Measurements from ENCODE around the gene RBP5.

Gene RBP5, protein sequence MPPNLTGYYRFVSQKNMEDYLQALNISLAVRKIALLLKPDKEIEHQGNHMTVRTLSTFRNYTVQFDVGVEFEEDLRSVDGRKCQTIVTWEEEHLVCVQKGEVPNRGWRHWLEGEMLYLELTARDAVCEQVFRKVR

DNA sequence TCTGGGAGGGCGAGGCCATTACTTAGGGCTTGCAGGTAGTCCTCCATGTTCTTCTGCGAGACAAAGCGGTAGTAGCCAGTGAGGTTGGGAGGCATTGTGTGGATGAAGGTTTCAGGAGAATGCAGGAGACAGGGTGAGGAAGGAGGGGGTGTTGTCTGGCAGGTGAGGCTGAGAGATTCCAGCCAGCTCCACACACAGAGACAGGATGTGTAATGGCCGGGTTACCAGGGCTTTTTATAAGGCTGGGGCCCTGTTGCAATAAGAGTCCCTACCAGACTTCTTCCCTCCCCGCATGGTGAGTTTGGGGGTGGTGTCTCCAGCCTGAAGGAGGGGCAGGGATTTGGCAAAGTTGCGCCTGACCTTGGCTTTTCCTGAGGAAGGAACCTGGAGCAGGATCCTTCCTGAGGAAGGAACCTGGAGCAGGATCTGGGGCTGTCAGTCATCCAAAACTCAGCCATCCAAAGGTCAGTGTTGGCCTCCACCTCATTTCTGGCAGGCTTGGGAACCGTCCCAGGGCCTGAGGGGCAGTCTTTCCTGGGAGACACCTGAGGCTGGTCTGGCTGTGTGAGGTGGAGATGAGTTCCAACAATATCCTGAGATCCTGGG, at the start of gene RBP5:
Gene RBP5, minus strand, starts transcription at position 209 of the 606 bp plus-strand sequence. Its CDS starts 114 bp downstream, at position 95.
- no peak for FAIRE-seq

DNA sequence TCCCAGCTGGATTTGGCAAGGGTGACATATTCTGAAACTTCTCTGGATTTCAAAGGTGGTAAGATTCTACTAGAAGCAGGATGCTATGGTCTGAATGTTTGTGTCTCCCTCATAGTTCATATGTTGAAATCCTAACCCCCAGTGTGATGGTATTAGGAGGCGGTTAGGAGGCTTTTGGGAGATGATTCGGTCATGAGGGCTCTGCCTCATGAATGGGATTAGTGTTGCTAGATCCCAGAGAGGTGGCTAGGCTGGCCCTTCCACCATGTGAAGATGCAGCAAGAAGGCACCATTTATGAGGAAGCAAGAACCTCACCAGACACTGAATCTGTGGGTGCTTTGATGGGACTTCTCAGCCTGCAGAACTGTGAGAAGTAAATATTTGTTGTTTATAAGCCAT, 49.8 kb upstream of the RBP5 start:
- FAIRE-seq, result no peak

DNA sequence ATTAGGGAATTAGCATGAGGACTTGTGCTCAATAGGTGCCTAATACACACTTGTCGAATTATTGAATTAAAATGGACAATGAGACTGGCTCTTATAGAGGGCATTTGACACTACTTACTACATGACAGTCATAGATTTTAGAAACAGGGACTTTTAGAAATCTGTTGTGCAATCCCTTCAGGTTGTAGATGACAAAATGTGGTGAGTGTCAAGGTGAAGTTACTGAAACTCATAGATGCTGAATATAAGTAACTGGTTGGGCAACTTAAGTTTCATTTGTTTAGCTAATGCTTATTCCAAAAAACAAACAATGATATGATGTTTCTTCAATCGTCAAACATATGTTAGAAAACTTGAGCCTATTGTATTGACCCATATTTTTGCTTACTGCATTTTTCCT, 47.9 kb upstream of the RBP5 start:
- no peak for FAIRE-seq

DNA sequence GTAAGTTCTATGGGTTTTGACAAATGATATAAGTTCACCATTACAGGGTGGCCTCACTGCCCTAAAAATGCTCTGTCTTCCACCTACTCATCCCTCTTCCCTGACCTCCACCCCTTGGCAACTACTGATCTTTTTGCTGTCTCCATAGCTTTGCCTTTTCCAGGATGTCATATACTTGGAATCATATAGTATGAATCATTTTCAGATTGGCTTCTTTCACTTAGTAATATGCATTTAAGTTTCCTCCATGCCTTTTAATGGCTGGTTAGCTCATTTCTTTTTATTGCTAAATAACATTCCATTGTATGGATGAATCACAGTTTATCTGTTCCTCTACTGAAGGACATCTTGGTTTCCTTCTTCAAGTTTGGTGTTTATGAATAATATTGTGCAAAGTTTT, 46.8 kb upstream of the RBP5 start:
- FAIRE-seq, result no peak

GRCh38 chr12:7171854-7172253, 43.2 kb upstream of the RBP5 start:
- FAIRE-seq, result no peak

DNA sequence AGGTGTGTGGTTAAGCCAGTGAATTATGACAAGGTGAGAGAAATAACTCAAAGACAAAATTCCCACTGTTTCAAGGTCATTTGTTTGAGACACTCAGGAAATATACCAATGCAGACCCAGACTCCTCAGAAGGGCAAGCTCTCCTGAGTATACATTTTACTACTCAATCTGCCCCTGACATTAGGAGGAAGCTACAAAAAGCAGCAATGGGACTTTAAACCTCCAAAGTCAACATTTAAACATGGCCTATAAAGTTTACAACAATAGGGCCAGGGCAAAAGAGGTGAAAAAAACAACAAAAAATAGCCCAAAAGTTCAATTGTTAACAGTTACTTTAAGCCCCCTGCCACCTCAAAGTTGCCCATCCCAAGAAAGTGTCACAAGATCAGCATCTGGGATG, 41.3 kb upstream of the RBP5 start:
- FAIRE-seq, result no peak

DNA sequence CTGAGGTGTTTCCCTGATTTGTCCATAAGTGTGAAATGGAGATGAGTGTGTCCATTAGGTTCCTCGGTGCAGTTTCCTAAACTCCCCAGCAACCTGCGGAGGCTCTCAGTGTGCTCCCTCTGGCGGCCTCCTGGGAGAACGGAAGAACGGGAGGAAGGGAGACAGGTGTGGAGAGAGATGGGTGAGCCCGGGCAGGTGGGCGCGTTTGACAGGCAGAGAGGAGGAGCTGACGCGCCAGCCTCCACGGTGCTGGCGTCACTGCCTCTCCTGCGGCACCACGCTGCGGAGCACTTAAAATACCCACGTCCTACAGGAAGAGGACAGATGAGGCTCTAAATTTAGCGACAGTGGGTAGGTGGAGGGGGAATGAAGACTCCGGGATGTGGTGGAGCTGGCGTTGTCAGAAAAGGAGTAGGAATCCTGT, 34.0 kb upstream of the RBP5 start:
- no peak for FAIRE-seq

DNA sequence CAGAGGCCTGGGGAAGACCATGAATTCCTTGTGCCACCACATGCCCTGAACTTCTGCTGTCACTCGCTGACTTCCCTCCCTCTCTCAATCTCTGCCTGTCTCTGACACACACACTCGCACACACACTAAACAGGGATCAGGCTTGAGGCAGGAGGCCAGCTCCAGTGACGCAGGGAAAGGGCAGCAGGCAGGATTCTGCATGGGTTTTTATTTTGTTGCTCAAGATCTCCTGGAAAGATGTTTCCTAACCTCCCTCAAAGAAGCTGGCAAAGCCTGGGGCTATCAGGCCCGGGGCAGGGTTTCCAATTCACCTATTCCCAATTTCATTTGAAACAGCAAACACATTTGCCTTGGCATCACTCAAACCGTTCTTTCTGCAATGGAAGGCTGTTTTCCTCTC, 33.1 kb upstream of the RBP5 start:
- FAIRE-seq, result no peak

DNA sequence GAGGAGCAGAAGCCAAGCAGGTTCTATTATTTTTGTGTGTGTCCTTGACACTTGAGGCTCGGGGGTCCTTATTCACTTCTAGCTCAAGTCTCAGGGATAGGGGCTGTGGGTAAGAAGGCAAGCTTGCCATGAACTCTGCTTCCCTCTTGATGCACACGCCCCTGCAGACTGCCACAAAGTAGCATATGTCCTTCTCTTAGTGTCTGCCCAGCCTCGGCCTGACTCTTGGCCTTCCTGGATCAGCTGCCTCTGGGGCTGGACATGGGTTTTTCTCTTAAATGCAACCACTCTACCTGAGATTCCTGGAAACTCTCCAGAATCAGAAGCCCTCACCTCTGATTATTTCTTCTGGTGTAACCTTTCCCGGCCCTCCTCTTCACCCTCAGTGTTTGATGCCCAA, 32.6 kb upstream of the RBP5 start:
- FAIRE-seq, result no peak

DNA sequence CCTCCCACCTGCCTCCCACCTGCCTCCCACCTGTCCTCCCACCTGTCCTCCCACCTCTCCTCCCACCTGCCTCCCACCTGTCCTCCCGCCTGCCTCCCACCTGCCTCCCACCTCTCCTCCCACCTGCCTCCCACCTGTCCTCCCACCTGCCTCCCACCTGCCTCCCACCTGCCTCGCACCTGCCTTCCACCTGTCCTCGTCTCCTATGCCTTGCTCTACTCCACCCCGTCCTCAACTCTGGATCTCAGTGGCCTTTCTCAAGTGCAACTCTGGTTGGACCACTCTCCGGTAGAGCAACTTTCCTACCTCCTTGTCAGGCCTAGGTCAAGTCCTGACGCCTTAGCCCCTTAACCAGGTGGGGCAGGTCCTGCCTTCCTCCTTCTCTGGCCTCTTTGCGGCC, 31.5 kb upstream of the RBP5 start:
- FAIRE-seq, result no peak

DNA sequence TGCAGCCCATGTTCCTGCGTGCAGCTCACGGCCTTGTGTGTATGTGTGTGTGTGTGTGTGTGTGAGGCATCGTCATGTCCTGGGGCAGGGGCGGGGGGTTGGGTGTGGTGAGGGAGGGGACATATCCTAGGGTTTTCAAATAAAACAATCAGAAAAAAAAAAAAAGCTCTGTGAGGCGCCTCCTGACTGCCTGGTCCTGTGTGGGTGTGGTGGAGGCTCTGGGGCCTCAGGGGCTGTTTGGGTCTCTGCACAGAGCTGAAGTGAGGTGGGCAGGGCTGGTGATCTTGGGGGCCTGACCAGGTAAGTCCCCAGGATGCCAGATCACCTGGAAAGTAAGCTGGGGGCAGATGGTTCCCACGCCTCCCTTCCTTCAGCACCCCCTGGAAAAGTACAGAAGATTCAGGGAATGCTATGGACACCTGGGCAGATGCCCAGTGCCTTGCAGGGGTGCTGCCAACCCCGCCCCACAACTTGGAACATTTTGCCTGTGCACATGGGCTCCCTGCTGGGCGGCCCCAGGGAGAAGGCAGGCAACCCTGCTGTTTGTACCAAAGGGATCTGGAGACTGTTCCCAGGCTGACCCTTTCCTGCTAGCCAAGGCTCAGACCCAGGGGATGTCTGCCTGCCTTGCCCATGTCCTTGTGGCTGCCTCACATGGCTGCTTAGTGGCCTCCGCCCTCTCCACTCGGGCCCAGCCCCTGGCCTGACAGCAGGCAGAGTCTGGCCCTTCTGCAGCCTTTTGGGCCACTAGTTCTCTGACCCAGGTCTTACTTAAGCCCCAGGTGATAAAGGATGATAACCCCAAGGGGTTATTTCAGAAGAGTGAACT, 30.3 kb upstream of the RBP5 start:
- FAIRE-seq, result no peak

DNA sequence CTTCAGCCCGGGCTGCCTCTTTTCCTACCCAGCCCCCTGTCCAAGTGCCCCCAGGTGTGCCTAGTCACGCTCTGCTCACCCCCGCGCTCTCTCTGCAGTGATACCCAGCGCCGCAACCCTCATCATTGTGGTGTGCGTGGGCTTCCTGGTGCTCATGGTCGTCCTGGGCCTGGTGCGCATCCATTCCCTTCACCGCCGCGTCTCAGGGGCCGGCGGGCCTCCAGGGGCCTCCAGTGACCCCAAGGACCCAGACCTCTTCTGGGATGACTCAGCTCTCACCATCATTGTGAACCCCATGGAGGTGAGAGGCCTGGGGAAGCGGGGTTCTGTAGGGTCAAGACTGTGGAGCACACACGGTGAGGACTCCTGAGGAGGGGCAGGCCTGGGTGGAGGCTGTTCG, 28.7 kb upstream of the RBP5 start:
- FAIRE-seq, result no peak

DNA sequence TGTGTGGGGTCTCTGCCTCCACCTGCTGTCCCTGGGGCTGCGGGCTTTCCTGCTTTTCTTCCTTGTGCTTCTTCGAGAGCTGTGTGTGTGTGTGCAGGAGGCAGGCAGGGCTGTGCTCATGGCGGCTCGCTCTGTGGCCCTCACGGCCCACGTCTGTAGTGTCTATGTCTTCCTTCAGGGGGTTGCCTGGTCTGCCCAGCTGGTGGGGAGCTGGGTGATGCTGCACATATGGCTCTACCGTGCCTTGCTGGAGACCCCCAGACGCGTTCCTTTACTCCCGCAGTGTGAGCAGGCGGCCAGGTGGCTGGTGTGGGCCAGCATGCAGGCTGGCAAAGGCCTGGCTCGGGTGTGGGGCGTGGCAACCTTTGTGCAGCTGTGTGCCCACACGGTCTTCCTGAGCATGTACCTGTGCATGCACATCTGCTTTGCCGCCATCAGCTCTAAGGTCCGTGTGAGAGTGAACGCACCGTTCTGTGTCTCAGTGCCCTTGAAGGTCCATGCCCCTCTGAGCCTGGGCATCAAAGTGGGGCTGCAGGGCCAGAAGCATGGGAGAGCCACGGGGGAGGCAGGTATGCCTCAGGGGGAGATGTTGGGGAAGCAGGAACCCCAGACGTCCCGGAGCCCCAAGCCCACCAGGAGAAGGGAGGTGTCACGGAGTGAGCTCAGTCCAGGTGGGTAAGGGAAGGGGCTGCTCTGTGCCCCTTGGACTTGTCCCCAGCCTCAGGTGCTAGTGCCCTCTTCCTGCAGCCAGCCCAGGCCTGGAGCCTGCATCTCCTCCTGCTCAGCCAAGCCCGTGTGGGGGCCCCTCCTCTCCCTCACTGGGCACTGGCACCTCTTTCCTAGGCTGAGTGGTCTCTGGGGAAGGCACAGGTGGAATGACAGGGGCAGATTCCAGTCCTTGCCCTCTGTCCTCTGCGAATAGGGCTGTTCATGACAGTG, 27.8 kb upstream of the RBP5 start:
- no peak for FAIRE-seq

- FAIRE-seq, result no peak
These were observed 26.9 kb upstream of the RBP5 start for GRCh38 chr12:7155471-7156034.

DNA sequence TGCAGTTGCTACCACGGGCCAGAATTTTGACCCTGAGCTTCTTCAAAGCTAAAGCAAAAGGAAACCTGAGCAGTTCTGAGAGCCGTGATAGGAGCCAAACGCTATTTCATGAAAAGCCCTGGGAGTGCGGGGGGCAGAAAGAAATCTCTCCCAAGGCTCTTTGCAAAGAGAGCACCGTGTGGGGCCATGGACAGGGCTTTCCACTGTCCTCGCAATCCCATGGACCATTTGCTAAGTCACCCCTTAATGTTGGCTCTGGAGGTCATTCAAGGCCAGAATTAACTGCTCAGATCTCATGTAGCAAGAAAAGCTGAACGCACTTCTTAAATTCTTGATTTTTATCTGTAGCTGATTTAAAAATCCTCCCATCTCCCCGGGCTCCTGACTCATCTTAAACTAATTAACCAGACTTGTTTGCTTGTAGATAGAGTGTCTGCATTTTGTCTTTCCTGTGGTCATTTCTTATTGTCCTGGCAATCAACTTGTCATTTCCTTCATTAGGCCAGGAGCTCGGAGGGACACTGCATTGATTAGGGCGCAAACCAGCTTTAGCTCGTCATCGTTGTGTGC, 26.3 kb upstream of the RBP5 start:
- no peak for FAIRE-seq

GRCh38 chr12:7154042-7154441, 25.4 kb upstream of the RBP5 start:
- no peak for FAIRE-seq

DNA sequence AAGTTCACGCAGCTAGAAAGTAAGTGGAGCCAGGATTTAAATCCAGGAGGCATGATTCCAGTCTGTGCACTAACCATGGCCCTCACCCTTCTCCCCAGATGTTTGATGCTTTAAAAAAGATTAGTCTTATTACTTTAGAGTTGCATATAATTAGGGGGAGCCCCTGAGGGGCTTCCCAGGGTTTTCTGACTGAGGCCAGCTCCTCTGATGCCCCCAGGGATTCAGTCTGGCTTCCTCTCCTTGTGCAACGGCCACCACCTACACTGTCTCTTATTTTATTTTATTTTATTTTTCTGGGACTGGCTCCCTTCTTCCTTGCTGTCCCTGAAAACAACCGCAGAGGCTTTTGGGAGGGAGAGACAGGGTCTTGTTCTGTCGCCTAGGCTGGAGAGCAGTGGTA, 24.1 kb upstream of the RBP5 start:
- no peak for FAIRE-seq

GRCh38 chr12:7151532-7151931, 22.8 kb upstream of the RBP5 start:
- FAIRE-seq, result no peak

- no peak for FAIRE-seq
These were observed 22.2 kb upstream of the RBP5 start for GRCh38 chr12:7150841-7151240.

DNA sequence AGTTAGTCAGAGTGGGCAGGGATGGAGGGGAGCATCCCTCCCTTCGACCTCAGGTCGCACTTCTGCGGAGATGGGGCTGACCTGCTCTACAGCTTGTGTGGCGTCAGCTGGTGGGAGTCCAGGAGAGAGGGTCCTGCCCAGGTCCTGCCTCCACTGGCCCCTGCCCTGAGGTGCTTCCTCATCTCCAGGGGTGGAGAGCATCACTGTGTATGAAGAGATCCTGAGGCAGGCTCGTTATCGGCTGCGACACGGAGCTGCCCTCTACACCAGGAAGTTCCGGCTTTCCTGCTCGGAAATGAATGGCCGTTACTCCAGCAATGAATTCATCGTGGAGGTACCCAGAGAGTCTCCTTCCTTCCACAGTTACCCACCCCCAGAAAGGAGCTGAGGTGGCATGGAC, 21.7 kb upstream of the RBP5 start:
- no peak for FAIRE-seq

- FAIRE-seq, result no peak
These were observed 18.2 kb upstream of the RBP5 start for GRCh38 chr12:7146906-7147305.

- FAIRE-seq, result no peak
These were observed 17.5 kb upstream of the RBP5 start for GRCh38 chr12:7146228-7146627.

- no peak for FAIRE-seq
These were observed 17.0 kb upstream of the RBP5 start for GRCh38 chr12:7145671-7146070.
